ENCODE measurements around the gene NDUFV1.
"Not testable (repeated sequence)": the region's sequence is repeated elsewhere in the genome, so short reads cannot be mapped to it uniquely, and the experiment has no call there.

Gene NDUFV1

DNA sequence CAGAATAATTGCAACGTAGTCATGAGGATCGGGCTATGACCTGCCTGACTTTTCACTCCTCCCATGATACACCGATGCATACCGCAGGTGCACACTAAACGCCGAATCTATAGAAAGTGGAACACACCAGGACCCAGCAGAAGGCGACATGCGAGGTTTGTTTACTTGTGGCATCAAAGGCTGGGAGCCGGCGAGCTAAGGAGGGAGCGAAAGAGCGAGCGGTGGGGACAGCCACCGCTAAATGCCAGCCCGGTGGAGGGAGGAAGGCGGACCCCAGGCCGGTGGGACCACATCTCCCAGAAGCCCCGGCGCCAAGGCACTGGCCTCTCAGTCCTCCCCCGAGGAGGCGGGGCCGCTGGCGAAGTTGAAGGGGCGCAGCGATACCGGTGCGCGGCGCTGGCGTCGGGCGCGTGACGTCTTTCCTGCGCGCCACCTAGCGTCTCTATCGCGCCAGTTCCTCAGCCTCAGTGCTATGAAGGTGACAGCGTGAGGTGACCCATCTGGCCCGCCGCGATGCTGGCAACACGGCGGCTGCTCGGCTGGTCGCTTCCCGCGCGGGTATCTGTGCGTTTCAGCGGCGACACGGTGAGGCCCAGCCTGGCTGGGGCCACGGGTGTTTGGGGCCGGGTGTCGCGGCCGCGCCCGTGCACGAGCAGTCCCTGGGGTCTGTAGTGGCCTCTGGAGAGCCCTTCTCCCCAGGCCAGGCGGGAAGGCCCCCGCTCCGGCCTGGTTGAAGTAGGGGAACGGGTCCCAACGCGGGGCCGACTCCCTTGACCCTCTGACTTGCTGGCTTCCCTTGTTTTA lies at the start of gene NDUFV1:
TSS of gene NDUFV1 (plus strand) at position 445 of the 804 bp plus-strand sequence. CDS start at position 514, 69 bp downstream.
- peak; percentile 91 to 96 (median 93) for DNase-seq (ENCODE audit: low read depth in 3 of 3)

DNA sequence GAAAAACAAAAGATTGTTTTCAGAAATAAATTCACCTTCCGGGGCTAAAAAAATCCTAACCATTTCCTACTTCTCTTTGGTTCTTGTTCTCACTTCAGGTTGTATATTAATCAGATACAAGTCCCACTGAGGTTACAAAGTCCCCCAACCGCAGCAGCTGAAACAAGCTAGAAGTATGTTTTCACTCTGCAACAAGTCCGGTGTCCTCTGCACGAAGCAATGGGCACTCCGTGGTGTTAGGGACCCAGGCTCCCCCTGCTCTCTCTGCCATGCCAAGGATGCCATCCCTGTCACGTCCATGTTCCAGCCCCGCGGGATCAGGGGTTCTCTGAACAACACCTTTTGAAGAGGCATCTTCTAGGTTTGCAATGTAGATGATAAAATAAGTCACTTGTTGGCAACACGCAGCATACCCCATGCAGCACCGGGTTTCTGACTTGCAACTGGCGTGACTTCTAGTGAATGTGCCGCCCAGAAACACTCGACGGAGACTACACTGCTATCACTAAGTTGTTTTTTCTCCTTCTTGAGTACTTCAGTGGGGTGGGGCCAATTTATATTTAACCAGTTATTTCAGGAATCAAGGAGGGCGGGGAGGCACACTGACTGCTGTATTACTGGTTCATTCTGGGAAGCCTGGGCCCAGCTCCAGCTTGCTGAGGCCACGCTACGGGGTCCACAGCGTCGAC lies 48.5 kb upstream of the NDUFV1 start:
- DNase-seq (ENCODE audit: low read depth in 3 of 3) = no peak

DNA sequence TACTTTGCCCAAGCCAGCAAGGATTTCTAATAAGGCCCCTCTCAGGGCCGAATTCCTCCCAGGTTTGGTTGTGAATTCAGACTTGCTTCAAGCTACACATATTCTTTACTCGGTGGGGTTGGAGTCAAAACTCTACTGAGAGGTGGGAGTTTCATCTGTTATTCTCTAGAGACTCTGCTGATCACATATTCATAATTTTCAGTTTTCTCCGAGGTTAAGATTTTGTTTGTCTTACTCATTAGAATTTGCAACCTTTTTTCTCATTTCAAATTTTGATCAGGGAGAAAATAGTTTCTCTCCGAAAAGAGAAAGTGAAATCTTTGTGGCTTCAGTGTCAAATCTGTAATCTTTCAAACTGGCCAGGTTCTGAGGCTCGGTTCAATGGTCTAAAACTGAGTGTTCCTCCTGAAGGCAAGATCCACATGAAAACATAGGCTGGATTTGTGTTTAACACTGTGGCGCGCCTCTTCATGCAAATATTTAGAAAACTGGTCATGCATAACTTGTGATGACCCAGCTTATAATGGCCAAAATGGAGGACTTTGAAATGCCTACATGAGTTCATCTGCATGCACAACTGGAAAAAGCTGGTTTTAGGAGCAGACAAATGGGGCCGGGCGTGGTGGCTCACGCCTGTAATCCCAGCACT lies 44.6 kb upstream of the NDUFV1 start:
- no peak for DNase-seq (ENCODE audit: low read depth in 3 of 3)

DNA sequence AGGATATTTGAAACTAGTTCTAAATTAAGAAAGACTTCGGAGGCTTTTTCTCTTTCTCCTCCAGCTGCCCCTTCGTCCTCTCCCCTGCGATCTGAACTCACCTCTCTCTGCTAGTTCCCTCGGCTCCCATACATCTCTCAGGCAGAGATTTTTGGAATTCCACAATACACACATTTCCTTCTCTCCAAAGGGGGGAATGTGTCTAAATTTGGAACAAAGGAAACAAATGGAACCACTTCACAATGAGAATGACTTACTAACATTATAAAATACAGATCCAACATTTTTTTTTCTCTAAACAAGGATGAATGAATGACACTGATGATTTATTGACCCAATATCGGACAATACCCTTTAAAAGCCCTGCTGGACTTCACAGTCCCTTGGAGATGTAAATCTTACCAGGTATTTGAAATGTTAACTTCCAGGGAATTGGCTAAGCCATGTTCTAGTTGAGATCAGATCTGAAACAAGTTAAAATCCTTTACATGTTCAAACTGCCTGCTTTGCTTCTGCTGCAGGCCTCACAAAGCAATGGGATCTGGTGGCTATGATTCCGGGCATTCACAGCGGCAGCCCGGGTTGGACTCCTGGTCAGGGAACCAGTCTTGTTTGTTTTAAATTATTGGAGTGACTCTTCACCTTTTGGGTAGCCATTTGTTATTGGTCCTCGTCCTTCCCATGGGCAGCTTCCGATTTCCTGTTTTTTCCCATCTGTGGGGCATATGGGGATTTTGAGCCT lies 43.6 kb upstream of the NDUFV1 start:
- DNase-seq (ENCODE audit: low read depth in 3 of 3) = no peak

DNA sequence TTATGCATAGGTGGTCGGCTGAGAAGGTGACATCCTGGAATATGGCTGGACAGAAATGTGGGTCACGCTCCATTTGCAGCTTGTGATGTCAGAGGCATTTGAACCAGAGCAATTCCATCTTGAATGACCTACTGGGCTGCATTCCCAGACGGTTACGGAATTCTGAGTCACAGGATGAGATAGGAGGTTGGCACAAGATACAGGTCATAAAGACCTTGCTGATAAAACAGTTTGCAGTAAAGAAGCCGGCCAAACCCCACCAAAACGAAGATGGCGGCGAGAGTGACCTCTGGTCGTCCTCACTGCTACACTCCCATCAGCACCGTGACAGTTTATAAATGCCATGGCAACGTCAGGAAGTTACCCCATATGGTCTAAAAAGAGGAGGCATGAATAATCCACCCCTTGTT lies 43.0 kb upstream of the NDUFV1 start:
- DNase-seq (ENCODE audit: low read depth in 3 of 3) = not testable (repeated sequence)

DNA sequence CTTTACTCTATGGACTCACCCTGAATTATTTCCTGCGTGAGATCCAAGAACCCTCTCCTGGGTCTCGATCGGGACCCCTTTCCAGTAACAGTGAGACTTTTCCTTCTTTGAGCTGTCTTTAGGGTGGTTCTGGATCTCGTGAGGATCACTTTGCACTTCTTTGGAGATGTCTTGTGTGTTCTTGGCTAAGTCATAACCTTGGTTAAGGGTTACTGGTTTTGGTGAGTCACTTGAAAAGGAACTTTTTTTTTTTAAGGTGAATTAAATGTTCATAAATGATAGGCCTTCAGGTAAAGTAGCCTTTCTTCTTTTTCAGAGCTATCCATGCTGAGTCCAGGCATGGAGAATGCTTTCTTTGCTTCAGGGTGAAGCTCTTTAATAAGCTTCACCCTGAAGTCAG lies 42.5 kb upstream of the NDUFV1 start:
- DNase-seq (ENCODE audit: low read depth in 3 of 3) = no peak

DNA sequence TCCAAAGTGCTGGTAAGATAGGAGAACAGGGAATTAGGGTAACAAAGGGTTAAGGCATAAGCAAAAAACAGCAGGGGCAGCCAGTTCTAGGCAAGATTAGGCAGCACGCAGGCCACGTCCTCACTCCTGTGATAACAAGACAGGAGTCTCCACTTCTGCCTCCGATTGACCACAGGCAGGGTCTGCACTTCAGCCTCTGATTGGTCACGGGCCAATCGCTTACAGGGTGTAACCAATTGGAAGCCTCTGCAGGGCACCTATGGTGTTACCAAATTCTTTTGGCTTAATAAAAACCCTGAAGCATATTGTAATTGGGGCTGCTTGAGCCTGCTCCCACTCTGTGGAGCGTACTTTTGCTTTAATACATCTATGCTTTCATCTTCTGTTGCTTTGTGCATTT lies 35.3 kb upstream of the NDUFV1 start:
- no peak for DNase-seq (ENCODE audit: low read depth in 3 of 3)

DNA sequence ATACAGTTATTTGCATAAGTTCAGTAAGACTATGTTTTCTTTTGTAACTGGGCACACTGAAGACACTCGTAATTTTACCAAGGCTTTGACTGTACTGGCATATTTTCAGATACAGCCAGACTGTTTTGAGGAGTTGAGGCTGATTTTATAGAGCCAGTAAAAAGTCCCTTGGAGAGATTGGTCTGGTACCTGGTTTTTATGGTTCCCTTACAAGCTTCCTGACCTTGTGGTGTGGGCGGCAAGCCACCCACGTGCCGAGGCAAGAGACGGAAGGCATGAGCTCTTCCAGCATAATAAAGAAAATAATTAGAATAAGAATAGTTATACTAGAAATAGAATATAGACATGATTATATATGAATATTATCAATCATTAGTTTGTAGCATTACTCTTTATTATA lies 34.4 kb upstream of the NDUFV1 start:
- no peak for DNase-seq (ENCODE audit: low read depth in 3 of 3)

DNA sequence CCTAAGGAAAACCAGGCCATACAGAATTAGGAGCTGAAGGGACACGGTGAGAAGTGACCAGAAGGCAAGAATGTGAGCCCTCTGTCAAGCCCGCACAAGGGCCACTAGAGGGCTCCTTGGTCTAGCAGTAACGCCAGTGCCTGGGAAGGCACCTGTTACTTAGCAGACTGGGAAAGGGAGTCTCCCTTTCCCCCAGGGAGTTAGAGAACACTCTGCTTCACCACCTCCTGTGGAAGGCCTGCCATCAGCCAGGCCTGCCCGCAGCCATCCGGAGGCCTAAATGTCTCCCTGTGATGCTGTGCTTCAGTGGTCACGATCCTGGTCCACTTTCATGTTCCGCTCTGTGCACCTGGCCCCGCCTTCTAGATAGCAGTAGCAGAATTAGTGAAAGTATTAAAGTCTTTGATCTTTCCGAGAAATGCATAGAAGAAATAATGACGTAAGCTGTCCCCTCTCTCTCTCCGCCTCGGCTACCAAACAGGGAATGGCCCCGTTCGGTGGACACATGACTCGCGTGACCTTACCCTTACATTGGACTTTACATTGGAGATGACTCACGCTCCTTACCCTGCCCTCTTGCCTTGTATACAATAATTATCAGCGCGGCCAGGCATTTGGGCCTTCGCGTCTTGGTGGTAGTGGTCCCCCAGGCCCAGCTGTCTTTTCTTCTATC lies 33.9 kb upstream of the NDUFV1 start:
- DNase-seq (ENCODE audit: low read depth in 3 of 3) = no peak

DNA sequence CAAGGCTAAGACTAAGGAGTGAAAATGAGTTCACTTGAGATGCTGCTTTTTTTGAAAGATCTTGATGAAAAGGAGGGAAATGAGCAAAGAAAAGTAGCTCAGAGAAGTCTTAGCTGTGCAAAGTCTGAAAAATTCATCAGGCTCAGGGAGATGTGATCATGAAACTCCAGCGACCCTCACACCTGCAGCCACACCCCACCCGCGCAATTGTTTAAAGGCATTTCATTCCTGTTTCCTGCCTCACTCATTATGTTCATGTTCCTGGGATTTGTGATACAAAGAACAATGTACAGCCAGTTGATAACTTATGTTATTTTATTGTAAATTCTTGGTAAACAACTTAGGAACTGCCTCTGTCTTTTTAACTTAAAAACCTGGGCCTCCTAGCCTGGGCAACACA lies 31.8 kb upstream of the NDUFV1 start:
- no peak for DNase-seq (ENCODE audit: low read depth in 3 of 3)

DNA sequence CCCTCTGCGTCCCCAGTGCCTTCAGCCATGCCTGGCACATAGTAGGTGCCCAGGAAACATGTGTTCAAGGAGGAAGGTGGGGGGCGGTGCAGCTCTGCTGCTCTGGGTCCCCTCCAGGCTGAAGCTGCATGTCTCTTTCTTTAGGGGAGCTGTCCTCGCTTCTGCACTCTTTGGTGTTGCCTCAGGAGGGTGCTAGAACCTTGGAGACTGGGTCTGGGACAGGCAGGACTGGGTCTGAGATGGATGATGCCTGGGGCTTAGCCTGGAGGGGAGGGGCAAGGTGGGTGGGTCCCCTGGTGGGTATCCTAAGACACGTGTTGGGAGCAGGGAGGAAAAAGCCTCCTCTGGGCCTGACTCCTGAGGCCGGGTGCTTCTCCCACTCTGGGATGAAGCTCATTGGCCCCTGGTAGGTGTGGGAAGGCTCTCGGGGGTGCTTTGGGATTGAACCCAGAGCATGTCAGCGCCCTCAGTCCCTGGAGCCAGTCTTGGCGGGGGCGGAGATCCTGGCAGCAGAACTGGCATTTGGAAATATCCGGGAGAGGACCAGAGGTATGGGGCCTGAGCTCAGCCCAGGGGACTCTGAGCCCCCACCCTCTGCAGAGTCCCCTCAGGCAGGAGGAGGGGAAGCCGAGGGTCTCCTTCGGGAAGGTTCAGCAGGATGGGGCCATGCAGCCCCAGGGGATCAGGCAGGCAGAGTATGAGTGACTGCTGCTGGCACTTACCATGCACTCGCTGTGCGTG lies 29.8 kb upstream of the NDUFV1 start:
- no peak for DNase-seq (ENCODE audit: low read depth in 3 of 3)

DNA sequence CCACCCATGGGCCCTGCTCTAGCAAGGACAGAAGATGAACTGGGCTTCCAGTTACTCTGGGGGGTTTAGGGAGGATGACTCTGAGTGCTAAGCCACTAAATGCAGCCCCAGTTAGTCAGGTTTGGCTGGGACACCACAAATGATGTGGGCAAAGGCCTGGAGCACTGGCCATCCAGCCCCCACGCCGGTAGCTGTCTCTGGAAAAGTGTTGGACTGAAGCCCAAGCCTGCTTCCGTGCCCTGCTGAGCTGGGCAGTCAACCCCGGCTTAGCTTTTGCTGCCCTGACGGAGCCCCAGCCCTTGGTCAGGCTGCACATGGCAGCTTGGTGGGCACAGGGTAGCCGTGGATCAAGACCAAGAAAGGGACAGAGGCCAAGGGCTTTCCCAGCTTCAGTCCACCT lies 28.8 kb upstream of the NDUFV1 start:
- DNase-seq (ENCODE audit: low read depth in 3 of 3) = no peak

DNA sequence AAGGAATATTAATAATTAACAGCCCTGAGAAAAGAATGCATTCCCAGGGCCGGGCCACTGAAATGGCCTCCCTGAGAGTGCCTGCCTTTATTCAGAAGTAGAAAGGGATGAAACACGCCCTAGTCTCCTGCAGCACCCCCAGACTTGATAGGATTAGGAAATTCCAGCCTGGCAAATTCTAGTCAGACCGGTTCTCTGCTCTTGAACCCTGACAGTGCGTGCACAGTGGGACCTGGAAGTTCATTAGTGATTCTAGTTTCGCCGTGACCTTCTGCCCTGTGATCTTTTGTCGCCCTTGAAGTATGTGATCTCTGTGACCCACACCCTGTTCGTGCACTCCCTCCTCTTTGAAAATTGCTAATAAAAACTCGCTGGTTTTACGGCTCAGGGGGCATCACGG lies 25.3 kb upstream of the NDUFV1 start:
- DNase-seq (ENCODE audit: low read depth in 3 of 3) = no peak

DNA sequence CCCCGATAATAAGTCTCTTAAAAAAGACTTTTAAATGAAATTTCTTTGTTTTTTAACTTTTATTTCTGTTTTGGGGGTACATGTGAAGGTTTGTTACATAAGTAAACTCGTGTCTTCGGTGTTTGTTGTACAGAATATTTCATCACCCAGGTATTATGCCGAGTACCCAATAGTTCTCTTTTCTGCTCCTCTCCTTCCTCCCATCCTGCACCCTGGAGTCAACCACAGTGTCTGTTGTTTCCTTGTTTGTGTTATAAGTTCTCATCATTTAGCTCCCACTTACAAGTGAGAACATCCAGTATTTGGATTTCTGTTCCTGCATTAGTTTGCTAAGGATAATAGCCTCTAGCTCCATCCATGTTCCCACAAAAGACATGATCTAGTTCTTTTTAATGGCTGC lies 24.7 kb upstream of the NDUFV1 start:
- no peak for DNase-seq (ENCODE audit: low read depth in 3 of 3)

DNA sequence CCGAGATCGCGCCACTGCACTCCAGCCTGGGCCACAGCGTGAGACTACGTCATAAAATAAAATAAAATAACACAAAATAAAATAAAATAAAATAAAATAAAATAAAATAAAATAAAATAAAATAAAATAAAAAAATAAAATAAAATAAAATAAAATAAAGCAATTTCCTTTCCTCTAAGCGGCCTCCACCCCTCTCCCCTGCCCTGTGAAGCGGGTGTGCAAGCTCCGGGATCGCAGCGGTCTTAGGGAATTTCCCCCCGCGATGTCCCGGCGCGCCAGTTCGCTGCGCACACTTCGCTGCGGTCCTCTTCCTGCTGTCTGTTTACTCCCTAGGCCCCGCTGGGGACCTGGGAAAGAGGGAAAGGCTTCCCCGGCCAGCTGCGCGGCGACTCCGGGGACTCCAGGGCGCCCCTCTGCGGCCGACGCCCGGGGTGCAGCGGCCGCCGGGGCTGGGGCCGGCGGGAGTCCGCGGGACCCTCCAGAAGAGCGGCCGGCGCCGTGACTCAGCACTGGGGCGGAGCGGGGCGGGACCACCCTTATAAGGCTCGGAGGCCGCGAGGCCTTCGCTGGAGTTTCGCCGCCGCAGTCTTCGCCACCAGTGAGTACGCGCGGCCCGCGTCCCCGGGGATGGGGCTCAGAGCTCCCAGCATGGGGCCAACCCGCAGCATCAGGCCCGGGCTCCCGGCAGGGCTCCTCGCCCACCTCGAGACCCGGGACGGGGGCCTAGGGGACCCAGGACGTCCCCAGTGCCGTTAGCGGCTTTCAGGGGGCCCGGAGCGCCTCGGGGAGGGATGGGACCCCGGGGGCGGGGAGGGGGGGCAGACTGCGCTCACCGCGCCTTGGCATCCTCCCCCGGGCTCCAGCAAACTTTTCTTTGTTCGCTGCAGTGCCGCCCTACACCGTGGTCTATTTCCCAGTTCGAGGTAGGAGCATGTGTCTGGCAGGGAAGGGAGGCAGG lies 23.2 kb upstream of the NDUFV1 start, which contains the start of gene GSTP1:
TSS of gene GSTP1 (plus strand) at position 566 of the 958 bp plus-strand sequence. CDS start at position 598, 32 bp downstream.
- DNase-seq (ENCODE audit: low read depth in 3 of 3) = peak; percentile 62 to 77 (median 62)

DNA sequence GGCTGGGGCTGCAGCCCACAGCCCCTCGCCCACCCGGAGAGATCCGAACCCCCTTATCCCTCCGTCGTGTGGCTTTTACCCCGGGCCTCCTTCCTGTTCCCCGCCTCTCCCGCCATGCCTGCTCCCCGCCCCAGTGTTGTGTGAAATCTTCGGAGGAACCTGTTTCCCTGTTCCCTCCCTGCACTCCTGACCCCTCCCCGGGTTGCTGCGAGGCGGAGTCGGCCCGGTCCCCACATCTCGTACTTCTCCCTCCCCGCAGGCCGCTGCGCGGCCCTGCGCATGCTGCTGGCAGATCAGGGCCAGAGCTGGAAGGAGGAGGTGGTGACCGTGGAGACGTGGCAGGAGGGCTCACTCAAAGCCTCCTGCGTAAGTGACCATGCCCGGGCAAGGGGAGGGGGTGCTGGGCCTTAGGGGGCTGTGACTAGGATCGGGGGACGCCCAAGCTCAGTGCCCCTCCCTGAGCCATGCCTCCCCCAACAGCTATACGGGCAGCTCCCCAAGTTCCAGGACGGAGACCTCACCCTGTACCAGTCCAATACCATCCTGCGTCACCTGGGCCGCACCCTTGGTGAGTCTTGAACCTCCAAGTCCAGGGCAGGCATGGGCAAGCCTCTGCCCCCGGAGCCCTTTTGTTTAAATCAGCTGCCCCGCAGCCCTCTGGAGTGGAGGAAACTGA lies 22.4 kb upstream of the NDUFV1 start:
- DNase-seq (ENCODE audit: low read depth in 3 of 3) = no peak

DNA sequence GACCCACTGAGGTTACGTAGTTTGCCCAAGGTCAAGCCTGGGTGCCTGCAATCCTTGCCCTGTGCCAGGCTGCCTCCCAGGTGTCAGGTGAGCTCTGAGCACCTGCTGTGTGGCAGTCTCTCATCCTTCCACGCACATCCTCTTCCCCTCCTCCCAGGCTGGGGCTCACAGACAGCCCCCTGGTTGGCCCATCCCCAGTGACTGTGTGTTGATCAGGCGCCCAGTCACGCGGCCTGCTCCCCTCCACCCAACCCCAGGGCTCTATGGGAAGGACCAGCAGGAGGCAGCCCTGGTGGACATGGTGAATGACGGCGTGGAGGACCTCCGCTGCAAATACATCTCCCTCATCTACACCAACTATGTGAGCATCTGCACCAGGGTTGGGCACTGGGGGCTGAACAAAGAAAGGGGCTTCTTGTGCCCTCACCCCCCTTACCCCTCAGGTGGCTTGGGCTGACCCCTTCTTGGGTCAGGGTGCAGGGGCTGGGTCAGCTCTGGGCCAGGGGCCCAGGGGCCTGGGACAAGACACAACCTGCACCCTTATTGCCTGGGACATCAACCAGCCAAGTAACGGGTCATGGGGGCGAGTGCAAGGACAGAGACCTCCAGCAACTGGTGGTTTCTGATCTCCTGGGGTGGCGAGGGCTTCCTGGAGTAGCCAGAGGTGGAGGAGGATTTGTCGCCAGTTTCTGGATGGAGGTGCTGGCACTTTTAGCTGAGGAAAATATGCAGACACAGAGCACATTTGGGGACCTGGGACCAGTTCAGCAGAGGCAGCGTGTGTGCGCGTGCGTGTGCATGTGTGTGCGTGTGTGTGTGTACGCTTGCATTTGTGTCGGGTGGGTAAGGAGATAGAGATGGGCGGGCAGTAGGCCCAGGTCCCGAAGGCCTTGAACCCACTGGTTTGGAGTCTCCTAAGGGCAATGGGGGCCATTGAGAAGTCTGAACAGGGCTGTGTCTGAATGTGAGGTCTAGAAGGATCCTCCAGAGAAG lies 21.6 kb upstream of the NDUFV1 start:
- DNase-seq (ENCODE audit: low read depth in 3 of 3) = no peak

DNA sequence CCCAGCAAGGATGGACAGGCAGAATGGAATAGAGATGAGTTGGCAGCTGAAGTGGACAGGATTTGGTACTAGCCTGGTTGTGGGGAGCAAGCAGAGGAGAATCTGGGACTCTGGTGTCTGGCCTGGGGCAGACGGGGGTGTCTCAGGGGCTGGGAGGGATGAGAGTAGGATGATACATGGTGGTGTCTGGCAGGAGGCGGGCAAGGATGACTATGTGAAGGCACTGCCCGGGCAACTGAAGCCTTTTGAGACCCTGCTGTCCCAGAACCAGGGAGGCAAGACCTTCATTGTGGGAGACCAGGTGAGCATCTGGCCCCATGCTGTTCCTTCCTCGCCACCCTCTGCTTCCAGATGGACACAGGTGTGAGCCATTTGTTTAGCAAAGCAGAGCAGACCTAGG lies 20.8 kb upstream of the NDUFV1 start:
- no peak for DNase-seq (ENCODE audit: low read depth in 3 of 3)
